Measurements from ENCODE around the gene WFIKKN1. TPM values are rescaled to one million over a fixed set of nuclear protein-coding genes. Genes with fewer than 3 reads are reported as not detected.

Gene WFIKKN1
- total and polyA plus RNA-seq, 2 of the 13 experiments (the other 11 are each of a cell fraction or from before 2014, with no cell fraction given): 1.7 to 4.9 TPM

DNA sequence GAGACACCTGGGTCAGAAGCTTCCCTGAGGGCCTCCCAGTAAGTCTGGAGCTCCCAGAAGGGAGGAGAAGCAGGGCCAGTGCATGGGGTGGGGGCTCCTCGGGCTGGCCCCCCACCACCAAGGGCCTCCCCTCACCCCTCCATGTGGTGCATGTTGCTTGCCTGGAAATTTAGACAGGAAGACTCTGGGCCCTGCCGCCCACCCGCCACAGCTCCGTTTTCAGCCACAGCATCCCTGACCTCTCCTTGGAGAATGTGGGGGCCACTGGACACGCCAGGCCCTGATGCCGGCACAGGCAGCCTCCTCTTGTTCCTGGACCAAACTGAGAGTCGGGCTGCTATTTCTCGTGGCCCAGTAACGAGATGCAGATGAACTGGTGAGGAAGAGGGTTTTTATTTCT, 8.1 kb downstream of the WFIKKN1 start:
- peaks cover 49% of the 10 kb centered on the region for H3K4me1 ChIP-seq (ENCODE audit: insufficient read depth, low read length)
- H3K79me2 ChIP-seq (ENCODE audit: insufficient read depth, low read length): peaks cover 18% of the 10 kb centered on the region
- H4K20me1 ChIP-seq (ENCODE audit: insufficient read depth, low read length): no peaks in the 10 kb centered on the region
- no peak overlapping the region for H2AFZ ChIP-seq (ENCODE audit: low read length)
- intact Hi-C loops (cut with micrococcal nuclease; ENCODE audit: unreplicated experiment) (no loop called here), in situ Hi-C loops (cut with HindIII; ENCODE audit: extremely low pct_ligation_motif_present, low pct_unique_long_range_greater_than_20kb) (no loop called here)
- ATAC-seq: no peak
- no peak overlapping the region for H3K9ac ChIP-seq (ENCODE audit: insufficient read depth, low read depth, low read length)
- no peak overlapping the region for H3K4me2 ChIP-seq (ENCODE audit: low read depth, low read length)
- no peak overlapping the region for H3K4me3 ChIP-seq (replicated peaks in 1 of 3; ENCODE audit: insufficient read depth in 1 of 3, low read depth in 2 of 3, low read length in 3 of 3)
- no peak overlapping the region for H3K27ac ChIP-seq (ENCODE audit: extremely low read length, insufficient read depth, low read length)
- H3K27me3 ChIP-seq (ENCODE audit: control insufficient read depth in 1 of 2, insufficient read depth in 2 of 2, low read length in 2 of 2): no peaks in the 10 kb centered on the region
- no peak for FAIRE-seq
- no peak for DNase-seq (ENCODE audit: low spot score)
- TF ChIP-seq CEBPG (CRISPR knock-in tag; IDR thresholded peaks at IDR 0.05) (no peak), NFKB2 (CRISPR knock-in tag; IDR thresholded peaks at IDR 0.05; ENCODE audit: borderline replicate concordance) (no peak)
- TF ChIP-seq, protein P1, sequence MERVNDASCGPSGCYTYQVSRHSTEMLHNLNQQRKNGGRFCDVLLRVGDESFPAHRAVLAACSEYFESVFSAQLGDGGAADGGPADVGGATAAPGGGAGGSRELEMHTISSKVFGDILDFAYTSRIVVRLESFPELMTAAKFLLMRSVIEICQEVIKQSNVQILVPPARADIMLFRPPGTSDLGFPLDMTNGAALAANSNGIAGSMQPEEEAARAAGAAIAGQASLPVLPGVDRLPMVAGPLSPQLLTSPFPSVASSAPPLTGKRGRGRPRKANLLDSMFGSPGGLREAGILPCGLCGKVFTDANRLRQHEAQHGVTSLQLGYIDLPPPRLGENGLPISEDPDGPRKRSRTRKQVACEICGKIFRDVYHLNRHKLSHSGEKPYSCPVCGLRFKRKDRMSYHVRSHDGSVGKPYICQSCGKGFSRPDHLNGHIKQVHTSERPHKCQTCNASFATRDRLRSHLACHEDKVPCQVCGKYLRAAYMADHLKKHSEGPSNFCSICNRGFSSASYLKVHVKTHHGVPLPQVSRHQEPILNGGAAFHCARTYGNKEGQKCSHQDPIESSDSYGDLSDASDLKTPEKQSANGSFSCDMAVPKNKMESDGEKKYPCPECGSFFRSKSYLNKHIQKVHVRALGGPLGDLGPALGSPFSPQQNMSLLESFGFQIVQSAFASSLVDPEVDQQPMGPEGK (CRISPR knock-in tag; IDR thresholded peaks at IDR 0.05): 0 out of 2 replicates have a peak, but pooled peaks have one; percentile 36
- POLR2A ChIA-PET: interaction anchor here (1.1 to 1.6 kb wide), 2 partner anchors 10 to 41 kb away, joined by 3 to 4 read pairs; partner anchors contain the start of gene STUB1
- BruUV-seq (replicated peaks): no TSS peak
- CTCF ChIA-PET (ENCODE audit: low intra/inter-chr PET ratio, low total read pairs): no interaction called here
- 86% methylated on average over 5 of the region's 9 CpGs for WGBS (ENCODE audit: low lambda C conversion rate)
- no peaks in the 10 kb centered on the region for H3K9me3 ChIP-seq (ENCODE audit: low read length)
- H3K36me3 ChIP-seq (replicated peaks in 1 of 2; ENCODE audit: control insufficient read depth in 1 of 2, insufficient read depth in 2 of 2, low read length in 2 of 2): no peaks in the 10 kb centered on the region; a peak in 1 of 5 replicates

DNA sequence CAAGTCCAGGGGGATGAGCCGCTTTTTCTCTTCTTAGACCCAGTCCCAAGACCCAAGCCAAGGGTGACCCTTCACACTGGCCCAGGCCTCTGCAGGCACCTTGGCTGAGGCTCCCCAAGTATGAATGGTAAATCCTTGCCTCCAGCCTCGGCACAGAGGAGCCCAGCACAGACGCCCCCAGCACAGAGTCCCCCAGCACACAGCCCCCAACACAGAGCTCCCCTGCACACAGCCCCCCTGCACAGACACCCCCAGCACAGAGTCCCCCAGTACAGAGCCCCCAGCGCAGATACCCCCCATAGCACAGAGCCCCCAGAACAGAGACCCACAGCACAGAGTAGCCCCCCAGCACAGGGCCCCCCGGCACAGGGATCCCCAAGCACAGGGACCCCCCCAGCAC, 9.8 kb downstream of the WFIKKN1 start:
- intact Hi-C loops (cut with micrococcal nuclease; ENCODE audit: unreplicated experiment) (loop anchor here (10.0 kb wide), 1 partner anchor 56 kb away; no protein-coding TSS in a partner anchor), in situ Hi-C loops (cut with HindIII; ENCODE audit: extremely low pct_ligation_motif_present, low pct_unique_long_range_greater_than_20kb) (no loop called here)
- Histone ChIP-seq H3K9me3 (ENCODE audit: low read length) (no peaks in the 10 kb centered on the region), H3K9ac (ENCODE audit: insufficient read depth, low read depth, low read length) (peak overlapping the region; percentile 94), H3K4me1 (ENCODE audit: insufficient read depth, low read length) (peaks cover 54% of the 10 kb centered on the region), H3K4me2 (ENCODE audit: low read depth, low read length) (peak overlapping the region; percentile 98; the same call in 1 of the 2 replicates), H3K36me3 (replicated peaks in 1 of 2; ENCODE audit: control insufficient read depth in 1 of 2, insufficient read depth in 2 of 2, low read length in 2 of 2) (no peaks in the 10 kb centered on the region), H3K79me2 (ENCODE audit: insufficient read depth, low read length) (peaks cover 23% of the 10 kb centered on the region), H2AFZ (ENCODE audit: low read length) (no peak overlapping the region), H3K27me3 (ENCODE audit: control insufficient read depth in 1 of 2, insufficient read depth in 2 of 2, low read length in 2 of 2) (no peaks in the 10 kb centered on the region), H3K27ac (ENCODE audit: extremely low read length, insufficient read depth, low read length) (no peak overlapping the region), H3K4me3 (replicated peaks in 1 of 3; ENCODE audit: insufficient read depth in 1 of 3, low read depth in 2 of 3, low read length in 3 of 3) (peak overlapping the region; percentile 59 to 89 (median 82); a peak in 4 of 6 replicates), H4K20me1 (ENCODE audit: insufficient read depth, low read length) (peaks cover 4% of the 10 kb centered on the region; the same call in 1 of the 2 replicates)
- no peak for ATAC-seq
- FAIRE-seq: no peak
- CTCF ChIA-PET (ENCODE audit: low intra/inter-chr PET ratio, low total read pairs): no interaction called here
- WGBS (ENCODE audit: low lambda C conversion rate): 66% methylated on average over 3 of the region's 5 CpGs
- POLR2A ChIA-PET: no interaction called here
- TF ChIP-seq, protein P2, sequence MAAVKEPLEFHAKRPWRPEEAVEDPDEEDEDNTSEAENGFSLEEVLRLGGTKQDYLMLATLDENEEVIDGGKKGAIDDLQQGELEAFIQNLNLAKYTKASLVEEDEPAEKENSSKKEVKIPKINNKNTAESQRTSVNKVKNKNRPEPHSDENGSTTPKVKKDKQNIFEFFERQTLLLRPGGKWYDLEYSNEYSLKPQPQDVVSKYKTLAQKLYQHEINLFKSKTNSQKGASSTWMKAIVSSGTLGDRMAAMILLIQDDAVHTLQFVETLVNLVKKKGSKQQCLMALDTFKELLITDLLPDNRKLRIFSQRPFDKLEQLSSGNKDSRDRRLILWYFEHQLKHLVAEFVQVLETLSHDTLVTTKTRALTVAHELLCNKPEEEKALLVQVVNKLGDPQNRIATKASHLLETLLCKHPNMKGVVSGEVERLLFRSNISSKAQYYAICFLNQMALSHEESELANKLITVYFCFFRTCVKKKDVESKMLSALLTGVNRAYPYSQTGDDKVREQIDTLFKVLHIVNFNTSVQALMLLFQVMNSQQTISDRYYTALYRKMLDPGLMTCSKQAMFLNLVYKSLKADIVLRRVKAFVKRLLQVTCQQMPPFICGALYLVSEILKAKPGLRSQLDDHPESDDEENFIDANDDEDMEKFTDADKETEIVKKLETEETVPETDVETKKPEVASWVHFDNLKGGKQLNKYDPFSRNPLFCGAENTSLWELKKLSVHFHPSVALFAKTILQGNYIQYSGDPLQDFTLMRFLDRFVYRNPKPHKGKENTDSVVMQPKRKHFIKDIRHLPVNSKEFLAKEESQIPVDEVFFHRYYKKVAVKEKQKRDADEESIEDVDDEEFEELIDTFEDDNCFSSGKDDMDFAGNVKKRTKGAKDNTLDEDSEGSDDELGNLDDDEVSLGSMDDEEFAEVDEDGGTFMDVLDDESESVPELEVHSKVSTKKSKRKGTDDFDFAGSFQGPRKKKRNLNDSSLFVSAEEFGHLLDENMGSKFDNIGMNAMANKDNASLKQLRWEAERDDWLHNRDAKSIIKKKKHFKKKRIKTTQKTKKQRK (IDR thresholded peaks at IDR 0.05; ENCODE audit: low read length): no peak
- BruUV-seq (replicated peaks): no TSS peak
- no peak for DNase-seq (ENCODE audit: low spot score)
